ENCODE measurements around the gene TGOLN2.
"Not testable (repeated sequence)": the region's sequence is repeated elsewhere in the genome, so short reads cannot be mapped to it uniquely, and the experiment has no call there.

TGOLN2 gene

DNA sequence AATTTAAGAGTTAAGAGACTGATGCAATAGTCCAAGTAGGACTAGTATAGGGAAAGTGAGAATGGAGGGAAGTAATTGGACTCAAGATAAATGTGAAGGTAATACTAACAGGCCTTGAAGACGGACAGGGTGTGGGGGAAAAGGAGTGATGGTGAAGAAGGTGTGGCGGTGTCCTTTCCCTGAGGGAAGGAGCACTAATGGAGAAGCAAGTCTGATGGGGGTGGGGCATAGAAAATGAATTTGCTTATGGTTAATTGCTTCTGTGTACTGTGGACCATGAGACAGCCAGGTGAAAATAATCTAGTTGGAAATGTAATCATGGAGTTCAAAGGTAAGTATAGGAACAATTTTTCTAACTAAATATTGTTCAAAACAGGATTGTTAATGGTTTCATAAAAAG lies 7.1 kb upstream of the TGOLN2 start:
- DNase-seq: no peak

GRCh38 chr2:85333877-85334276 lies 6.1 kb upstream of the TGOLN2 start:
- DNase-seq: not testable (repeated sequence)

GRCh38 chr2:85330839-85331636 lies 3.2 kb upstream of the TGOLN2 start:
- no peak for DNase-seq

DNA sequence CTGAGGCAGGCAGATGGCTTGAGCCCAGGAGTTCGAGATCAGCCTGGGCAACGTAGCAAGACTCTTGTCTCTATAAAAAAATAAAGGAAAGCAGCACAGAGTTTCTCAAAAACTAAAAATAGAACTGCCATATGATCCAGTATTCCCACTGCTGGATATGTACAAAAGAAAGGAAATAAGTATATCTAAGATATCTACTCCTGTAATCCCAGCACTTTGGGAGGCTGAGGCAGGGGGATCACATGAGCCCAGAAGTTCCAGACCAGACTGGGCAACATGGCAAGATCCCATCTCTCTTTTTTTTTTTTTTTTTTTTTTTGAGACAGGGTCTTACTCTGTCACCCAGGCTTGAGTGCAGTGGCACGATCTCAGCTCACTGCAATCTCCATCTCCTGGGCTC lies 1.9 kb upstream of the TGOLN2 start:
- not testable (repeated sequence) for DNase-seq

GRCh38 chr2:85329181-85329651 lies 1.4 kb upstream of the TGOLN2 start:
- DNase-seq: no peak

DNA sequence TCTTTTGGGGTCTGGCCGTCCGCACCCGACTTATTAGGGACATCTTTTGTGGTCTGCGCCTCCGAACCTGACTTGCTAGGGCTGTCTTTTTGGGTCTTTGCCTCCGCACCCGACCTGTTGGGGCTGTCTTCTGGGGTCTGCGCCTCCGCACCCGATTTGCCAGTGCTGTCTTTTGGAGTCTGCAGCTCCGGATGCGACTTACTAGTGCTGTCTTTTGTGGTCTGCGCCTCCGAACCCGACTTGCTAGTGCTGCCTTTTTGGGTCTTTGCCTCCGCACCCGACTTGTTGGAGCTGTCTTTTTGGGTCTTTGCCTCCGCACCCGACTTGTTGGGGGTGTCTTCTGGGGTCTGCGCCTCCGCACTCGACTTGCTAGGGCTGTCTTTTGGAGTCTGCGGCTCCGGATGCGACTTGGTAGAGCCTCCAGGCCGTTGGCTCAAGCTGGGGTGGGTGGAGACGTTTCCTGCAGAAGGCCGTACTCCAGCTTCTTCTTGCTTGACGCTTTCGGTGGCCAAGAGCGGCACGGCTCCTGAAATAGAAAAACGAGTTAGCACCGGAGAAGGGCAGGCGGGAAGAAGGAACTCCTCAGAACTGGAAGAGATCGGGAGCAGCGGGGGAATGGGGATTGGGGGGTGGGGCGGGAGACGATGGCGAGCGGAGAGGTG lies 498 bp downstream of the TGOLN2 start:
- peak; percentile 41 for DNase-seq

DNA sequence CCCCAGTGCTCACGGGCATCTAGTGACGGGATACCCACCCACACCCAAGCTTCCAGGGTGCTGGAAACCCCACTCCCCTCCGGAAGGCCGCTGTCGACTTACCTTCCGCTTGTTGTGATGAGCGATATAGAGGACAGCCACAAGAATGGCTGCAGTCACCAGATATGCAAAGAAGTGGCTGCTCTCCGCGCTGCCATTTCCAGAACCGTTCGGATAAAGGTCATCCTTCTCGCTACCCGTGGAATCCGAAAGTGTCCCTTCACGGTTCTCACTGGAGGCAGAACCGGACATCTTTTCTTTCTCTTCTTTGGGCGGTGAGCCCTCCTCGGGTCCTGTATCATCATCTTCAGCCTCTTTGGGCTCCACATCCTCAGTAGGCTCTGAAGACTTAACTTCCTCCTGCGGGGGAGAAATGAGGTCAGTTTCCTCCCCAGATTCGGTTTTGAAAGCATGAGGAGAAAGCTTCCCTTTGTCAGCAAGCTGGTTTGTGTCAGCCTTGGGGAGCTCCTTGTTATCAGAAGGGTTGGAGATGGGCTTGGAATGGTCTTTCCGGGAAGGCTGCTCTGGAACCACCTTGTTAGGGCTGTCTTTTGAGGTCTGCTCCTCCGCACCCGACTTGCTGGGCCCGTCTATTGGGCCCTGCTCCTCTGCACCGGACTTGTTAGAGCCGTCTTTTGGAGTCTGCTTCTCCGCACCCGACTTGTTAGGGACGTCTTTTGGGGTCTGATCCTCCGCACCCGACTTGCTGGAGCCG lies 1.2 kb downstream of the TGOLN2 start:
- DNase-seq: peak; percentile 91

DNA sequence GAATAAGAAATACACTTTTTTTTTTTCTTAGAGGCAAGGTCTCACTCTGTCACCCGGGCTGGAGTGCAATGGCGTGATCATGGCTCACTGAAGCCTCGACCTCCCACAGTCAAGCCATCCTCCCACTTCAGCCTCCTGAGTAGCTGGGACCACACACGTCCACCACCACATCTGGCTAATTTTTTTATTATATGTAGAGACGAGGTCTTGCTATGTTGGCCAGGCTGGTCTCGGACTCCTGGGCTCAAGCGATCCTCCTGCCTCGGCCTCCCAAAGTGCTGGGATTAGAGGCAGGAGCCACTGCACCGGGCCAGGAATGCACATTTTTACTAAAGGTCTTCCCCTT lies 2.4 kb downstream of the TGOLN2 start:
- no peak for DNase-seq

DNA sequence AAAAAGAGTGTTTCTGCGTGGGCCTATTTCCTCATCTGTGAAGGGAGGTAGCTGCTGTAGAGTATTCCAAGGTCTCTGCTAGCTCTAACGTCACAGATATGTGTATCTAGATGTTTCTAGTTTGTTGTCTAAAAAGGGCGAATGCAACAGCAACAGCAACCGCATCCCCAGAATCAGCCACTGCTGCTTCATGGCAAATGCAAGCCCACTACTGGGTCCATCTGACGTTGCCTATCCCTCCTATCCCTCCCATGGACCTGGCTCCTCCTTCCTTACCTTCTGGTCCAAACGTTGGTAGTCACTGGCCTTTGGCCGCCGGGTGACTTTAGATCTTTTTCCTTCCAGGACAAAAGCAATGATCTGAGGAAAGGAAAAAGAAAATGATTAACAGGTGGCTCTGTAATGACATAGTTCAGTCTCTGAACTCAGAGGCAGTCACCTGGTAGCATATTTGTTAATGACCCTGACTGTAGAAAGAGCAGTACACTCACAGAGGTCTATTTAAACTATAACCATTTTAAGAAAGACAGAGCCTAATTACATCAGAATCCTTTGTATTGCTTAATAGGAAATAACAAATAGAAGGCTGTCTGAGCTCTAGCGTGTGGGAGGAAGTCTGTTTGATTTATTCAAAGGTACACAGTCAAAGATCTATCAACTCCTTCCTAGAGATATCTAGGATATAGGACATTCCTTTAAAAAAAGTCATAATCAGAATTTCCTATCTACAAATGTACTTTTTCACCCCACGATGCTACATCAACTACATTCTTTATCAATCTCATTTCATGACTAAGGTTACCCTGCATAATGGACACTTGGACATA lies 2.9 kb downstream of the TGOLN2 start:
- DNase-seq: peak; percentile 77

- DNase-seq: not testable (repeated sequence)
These were observed 3.8 kb downstream of the TGOLN2 start for GRCh38 chr2:85323988-85324367.

DNA sequence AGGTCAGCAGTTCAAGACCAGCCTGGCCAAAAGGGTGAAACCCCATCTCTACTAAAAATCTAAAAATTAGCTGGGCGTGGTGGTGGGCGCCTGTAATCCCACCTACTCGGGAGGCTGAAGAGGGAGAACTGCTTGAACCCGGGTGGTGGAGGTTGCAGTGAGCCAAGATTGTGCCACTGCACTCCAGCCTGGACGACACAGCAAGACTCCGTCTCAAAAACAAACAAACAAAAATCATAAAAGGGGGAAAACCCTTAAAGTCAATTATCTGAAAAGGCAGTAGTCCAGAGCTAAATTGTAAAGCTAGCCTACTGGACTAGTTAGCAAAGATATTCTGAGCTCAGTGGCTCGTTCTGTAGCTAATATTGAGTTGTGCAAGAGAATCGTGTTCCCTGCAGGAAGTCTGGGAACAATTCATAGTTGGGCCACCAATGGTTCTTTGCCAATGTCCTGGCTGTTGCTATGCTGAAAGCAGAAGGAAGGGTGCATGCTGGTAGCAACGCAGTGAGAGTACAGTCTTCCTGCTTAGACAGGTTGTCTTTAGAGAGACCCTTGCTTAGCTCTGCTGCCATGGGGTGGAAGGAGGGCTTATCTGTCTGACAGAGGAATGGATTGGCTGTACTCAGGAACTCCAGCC lies 4.3 kb downstream of the TGOLN2 start:
- no peak for DNase-seq

DNA sequence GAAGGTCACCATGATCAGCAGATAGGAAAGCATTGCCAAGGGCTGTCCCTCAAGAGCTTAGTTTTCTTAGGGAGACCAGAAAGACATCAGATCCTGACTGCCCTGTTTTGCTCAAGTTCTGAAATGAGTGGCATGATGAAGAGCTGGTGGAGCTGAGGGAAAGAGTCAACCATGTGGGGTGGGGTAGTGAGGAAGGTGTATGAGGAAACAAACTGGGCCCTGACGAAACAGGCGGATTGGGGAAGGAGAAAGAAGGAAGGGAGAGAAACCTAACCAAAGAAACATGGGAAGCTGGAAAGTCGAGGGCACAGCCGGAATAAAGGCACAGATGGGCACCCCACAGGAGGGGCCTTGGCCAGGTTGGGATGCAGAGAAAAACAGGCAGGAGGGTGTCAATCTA lies 8.0 kb downstream of the TGOLN2 start:
- peak; percentile 72 for DNase-seq

DNA sequence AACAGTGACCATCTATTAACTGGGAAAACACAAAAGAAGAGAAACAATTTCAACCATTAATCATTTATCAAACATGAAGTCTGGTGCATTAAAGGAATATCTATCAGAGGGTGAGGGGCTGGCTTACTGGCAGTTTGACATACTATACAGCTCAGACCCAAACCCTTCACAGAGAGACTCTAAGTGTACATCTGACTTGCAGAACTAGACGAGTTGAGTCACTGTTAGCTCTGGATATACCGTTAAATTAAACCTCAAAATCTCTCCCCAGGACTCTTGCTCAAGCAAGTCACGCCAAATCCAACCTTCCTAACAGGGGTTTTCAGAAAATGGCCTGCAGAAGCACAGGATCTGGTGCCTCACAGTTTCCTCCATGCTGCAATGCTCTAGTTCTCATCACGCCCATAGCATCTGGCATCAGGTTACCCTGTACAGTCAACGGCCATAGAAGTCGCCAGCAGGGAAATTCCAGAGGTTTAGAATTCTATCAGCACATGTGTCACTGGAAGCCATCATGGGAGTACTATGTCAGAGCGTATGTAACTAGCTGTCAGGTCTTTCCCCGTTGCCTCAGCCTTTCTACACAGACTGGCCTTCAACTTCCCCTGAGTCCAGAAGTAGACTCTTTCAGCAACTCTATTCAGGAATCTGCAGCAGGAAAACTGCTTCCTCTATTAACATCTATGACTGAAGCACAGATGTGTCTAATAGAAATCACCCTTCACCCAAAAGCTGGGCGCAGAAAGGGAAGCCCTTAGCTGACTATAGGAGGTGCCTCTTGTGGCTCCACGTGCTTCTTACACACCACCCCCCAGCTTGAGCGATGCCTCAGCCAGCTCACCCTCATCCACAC lies 9.3 kb downstream of the TGOLN2 start:
- peak; percentile 97 for DNase-seq

GRCh38 chr2:85315921-85316320 lies 11.9 kb downstream of the TGOLN2 start:
- DNase-seq: not testable (repeated sequence)

- no peak for DNase-seq
These were observed 12.9 kb downstream of the TGOLN2 start for GRCh38 chr2:85314884-85315242.

DNA sequence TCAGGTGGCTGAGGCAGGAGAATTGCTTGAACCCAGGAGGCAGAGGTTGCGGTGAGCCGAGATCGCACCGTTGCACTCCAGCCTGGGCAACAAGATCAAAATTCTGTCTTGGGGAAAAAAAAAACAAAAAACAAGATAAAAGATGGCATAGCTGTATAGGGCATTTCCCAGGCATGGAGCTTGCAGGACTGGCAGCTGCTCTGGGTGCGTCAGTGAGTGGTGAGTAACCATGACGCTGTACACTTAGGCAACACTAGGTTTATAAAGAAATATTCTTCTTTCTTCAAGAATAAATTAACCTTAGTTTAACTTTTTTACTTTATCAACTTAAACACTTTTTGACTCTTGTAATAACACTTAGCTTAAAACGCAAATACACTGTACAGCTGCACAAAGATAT lies 15.4 kb downstream of the TGOLN2 start:
- DNase-seq: peak; percentile 46

DNA sequence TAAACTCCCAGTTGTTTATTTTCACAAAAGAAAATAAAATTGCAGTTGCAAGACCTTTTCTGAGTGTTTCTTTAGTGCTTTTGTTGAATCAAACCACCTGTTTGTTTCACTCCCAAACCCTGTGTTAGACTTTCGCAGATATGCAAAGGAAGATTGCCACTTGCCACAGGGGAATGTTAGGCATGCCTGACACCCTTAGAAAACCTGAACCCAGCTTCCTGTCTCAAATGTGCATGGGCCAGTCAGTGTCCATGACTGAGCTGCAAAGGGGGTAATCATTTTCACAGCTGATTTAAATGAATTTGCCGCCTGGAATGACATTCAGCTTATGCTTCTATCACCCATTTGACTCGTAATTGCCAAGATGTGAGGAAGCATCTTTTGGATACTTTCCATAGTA lies 17.5 kb downstream of the TGOLN2 start:
- DNase-seq: no peak

DNA sequence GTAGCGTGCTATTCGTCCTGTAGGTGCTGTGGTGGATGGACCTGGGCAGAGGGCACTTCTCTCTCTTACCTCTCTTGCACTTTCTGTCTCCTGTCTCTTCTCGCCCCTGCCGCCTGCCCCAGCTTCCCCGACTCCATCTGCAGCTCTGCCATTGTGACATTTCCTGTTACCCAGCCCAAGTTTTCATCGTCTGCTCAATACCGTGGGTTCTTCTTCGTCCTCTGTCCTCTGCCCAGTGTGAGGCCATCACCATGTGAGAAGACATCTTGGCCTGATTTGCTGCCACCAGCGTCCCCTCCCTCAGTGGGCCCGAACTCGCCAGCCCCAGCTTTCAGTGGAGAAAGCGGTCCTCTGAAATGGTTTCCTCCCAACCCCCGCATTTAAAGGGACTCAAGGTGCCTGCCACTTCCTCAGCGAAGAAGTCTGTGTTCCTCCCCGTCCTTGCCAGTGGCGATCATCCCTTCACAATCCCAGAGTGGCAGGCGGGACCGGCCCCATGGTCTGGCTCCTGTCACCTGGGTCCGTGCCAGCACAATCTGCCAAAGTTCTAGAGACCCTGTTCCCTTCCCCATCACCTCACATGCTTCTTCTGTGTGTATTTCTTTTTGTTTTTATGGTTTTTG lies 18.0 kb downstream of the TGOLN2 start:
- DNase-seq: peak; percentile 33

- DNase-seq: no peak
These were observed 18.8 kb downstream of the TGOLN2 start for GRCh38 chr2:85308896-85309555.

GRCh38 chr2:85308201-85308600 lies 19.6 kb downstream of the TGOLN2 start:
- no peak for DNase-seq

Measured in inflammatory macrophage treated with lipopolysaccharide for 4 hours (primary cell).